Measurements from ENCODE around the gene HRH4. TPM values are rescaled to one million over a fixed set of nuclear protein-coding genes. Genes with fewer than 3 reads are reported as not detected.

The HRH4 gene
- total and polyA plus RNA-seq, 2 of the 13 experiments (the other 11 are each of a cell fraction or from before 2014, with no cell fraction given): not detected

DNA sequence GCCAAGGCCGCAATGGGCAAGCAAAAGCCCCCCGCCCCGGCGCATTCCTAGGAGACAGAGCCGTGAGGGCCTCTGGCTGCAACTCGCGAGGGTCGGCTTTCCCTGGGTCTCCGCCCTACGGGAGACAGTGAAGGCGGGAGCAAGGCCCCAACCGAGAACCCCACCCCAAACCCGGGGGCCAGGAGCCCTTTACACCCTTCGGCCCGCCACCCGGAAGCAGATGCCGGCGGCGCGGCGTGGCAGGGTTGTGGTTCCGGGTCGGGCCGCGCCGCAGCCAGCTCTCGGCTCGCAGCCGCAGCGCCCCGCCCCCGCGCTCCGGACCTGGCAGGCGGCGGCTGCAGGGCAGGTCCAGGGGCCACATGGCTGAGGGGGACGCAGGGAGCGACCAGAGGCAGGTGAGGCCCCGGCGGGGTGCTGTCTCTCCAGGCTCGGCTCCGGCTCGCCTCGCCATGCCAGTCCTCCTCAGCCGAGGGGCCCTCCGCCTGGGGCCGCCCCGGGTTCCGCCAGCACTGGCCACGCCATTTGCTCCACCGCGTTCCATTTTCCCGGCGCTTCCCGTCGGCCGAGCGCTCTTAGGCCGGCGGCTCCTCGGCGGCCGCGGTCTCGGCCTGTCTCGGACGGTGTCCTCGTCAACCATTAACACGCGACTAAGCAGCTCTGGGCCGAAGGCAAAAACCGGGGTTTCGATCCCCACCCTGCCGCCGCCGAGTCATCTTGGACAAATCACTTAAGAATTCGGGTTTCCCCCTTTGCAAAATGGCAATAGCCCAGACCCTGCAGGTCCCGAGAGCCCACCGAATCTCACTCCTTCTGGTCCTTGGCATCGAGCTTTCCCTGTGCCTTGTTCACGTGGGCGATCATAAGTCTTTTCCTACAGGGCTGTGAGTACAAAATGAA lies 33.8 kb upstream of the HRH4 start, which contains the start of gene IMPACT (continued):
- TF ChIP-seq ZBTB40 (IDR thresholded peaks at IDR 0.05) (peak; percentile 37; the same call in 1 of the 2 replicates), ZBTB40 (CRISPR knock-in tag; IDR thresholded peaks at IDR 0.05) (no peak; the same call in 1 of the 2 replicates), ZBED4 (CRISPR knock-in tag; IDR thresholded peaks at IDR 0.05; ENCODE audit: borderline replicate concordance) (no peak), XBP1 (CRISPR knock-in tag; IDR thresholded peaks at IDR 0.05) (no peak), CREBL2 (CRISPR knock-in tag; IDR thresholded peaks at IDR 0.05; ENCODE audit: borderline replicate concordance) (no peak), ZNF816 (CRISPR knock-in tag; IDR thresholded peaks at IDR 0.05; ENCODE audit: borderline replicate concordance) (no peak; the same call in 1 of the 2 replicates)
- TF ChIP-seq, protein P1, sequence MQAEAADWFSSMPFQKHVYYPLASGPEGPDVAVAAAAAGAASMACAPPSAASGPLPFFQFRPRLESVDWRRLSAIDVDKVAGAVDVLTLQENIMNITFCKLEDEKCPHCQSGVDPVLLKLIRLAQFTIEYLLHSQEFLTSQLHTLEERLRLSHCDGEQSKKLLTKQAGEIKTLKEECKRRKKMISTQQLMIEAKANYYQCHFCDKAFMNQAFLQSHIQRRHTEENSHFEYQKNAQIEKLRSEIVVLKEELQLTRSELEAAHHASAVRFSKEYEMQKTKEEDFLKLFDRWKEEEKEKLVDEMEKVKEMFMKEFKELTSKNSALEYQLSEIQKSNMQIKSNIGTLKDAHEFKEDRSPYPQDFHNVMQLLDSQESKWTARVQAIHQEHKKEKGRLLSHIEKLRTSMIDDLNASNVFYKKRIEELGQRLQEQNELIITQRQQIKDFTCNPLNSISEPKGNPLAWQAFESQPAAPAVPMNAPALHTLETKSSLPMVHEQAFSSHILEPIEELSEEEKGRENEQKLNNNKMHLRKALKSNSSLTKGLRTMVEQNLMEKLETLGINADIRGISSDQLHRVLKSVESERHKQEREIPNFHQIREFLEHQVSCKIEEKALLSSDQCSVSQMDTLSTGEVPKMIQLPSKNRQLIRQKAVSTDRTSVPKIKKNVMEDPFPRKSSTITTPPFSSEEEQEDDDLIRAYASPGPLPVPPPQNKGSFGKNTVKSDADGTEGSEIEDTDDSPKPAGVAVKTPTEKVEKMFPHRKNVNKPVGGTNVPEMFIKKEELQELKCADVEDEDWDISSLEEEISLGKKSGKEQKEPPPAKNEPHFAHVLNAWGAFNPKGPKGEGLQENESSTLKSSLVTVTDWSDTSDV (CRISPR knock-in tag; IDR thresholded peaks at IDR 0.05): no peak
- TF ChIP-seq, protein P2, sequence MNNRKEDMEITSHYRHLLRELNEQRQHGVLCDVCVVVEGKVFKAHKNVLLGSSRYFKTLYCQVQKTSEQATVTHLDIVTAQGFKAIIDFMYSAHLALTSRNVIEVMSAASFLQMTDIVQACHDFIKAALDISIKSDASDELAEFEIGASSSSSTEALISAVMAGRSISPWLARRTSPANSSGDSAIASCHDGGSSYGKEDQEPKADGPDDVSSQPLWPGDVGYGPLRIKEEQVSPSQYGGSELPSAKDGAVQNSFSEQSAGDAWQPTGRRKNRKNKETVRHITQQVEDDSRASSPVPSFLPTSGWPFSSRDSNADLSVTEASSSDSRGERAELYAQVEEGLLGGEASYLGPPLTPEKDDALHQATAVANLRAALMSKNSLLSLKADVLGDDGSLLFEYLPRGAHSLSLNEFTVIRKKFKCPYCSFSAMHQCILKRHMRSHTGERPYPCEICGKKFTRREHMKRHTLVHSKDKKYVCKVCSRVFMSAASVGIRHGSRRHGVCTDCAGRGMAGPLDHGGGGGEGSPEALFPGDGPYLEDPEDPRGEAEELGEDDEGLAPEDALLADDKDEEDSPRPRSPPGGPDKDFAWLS (CRISPR knock-in tag; IDR thresholded peaks at IDR 0.05; ENCODE audit: borderline replicate concordance): no peak
